Bronchial epithelial cell (primary cell): ENCODE results near the gene ADRA2C. TPM values are rescaled to one million over a fixed set of nuclear protein-coding genes. Genes with fewer than 3 reads are reported as not detected.

Experiments
- DNase-seq: peaks from one replicate; pipeline ENCODE4 v3.0.0-alpha.2; 2010; ENCODE audit warnings: low read depth
- FAIRE-seq: peaks from 2 replicates; lab custom pipeline; 2011; peaks lifted over from hg19 to GRCh38; lab: Jason Lieb, UNC
- H3K27me3 ChIP-seq: 2 replicates; pipeline ENCODE4 v1.5.1; 2011; ENCODE audit warnings: low read length; ENCODE audit not compliant: control insufficient read depth, insufficient read depth
- H3K36me3 ChIP-seq: 2 replicates; pipeline ENCODE4 v1.5.1; 2011; ENCODE audit warnings: low read length; ENCODE audit not compliant: control insufficient read depth, insufficient read depth
- H3K4me3 ChIP-seq: 2 replicates; pipeline ENCODE4 v1.5.1; 2011; ENCODE audit warnings: mild to moderate bottlenecking, low read depth, low read length, control low read depth
- CTCF ChIP-seq: IDR thresholded peaks from 2 replicates; pipeline ENCODE4 v1.5.1; 2011; ENCODE audit warnings: mild to moderate bottlenecking, moderate library complexity, low read length, control low read depth, inconsistent platforms; ENCODE audit not compliant: insufficient read depth, severe bottlenecking
- total RNA-seq: library from RNA; depleted of rRNA; stranded (reverse); fragments of >200 nt; gene quantifications from 2 replicates; pipeline ENCODE4 v1.2.1, GENCODE V29; 2014

ADRA2C gene
- total RNA-seq, 1 donor from 2014 or later = under 0.01 TPM

GRCh38 chr4:3791910-3792542 lies 25.8 kb downstream of the ADRA2C start:
- DNase-seq (peak; percentile 8), FAIRE-seq (no peak)
- TF ChIP-seq CTCF = no peak
- Histone ChIP-seq H3K4me3 (no peak overlapping the region), H3K27me3 (no peaks in the 10 kb centered on the region), H3K36me3 (no peaks in the 10 kb centered on the region)

- no peak for FAIRE-seq
Observed at GRCh38 chr4:3792813-3793212, 26.6 kb downstream of the ADRA2C start.

GRCh38 chr4:3793545-3793944 lies 27.4 kb downstream of the ADRA2C start:
- no peak for TF ChIP-seq CTCF
- no peak overlapping the region for H3K4me3 ChIP-seq
- DNase-seq = no peak
- no peaks in the 10 kb centered on the region for H3K36me3 ChIP-seq
- H3K27me3 ChIP-seq = no peaks in the 10 kb centered on the region
- FAIRE-seq = no peak

More at GRCh38 chr4:3792813-3793212, 26.6 kb downstream of the ADRA2C start:
- no peak overlapping the region for H3K4me3 ChIP-seq
- no peaks in the 10 kb centered on the region for H3K27me3 ChIP-seq
- DNase-seq = no peak
- no peak for TF ChIP-seq CTCF
- H3K36me3 ChIP-seq = no peaks in the 10 kb centered on the region

DNA sequence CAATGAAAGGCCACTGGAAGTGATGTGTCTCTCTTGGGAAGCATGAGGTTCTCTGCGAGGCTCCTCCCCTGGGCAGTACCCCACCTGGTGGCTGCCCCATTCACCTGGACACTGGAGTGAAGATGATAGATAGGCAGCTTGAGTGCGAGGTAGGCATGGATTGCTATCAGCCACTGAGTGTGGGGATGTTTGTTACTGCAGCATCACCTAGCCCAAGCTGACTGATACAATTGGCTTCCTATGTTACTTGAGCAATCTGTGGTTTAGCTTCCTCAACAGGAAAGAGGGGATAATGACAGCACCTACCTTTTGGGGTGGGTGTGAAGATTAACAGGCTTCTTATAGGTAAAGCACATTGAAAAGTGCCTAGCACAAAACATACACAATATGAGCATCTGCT lies 30.8 kb downstream of the ADRA2C start:
- no peaks in the 10 kb centered on the region for H3K27me3 ChIP-seq
- TF ChIP-seq CTCF = no peak
- H3K4me3 ChIP-seq = no peak overlapping the region
- FAIRE-seq (no peak), DNase-seq (no peak)
- H3K36me3 ChIP-seq = no peaks in the 10 kb centered on the region

DNA sequence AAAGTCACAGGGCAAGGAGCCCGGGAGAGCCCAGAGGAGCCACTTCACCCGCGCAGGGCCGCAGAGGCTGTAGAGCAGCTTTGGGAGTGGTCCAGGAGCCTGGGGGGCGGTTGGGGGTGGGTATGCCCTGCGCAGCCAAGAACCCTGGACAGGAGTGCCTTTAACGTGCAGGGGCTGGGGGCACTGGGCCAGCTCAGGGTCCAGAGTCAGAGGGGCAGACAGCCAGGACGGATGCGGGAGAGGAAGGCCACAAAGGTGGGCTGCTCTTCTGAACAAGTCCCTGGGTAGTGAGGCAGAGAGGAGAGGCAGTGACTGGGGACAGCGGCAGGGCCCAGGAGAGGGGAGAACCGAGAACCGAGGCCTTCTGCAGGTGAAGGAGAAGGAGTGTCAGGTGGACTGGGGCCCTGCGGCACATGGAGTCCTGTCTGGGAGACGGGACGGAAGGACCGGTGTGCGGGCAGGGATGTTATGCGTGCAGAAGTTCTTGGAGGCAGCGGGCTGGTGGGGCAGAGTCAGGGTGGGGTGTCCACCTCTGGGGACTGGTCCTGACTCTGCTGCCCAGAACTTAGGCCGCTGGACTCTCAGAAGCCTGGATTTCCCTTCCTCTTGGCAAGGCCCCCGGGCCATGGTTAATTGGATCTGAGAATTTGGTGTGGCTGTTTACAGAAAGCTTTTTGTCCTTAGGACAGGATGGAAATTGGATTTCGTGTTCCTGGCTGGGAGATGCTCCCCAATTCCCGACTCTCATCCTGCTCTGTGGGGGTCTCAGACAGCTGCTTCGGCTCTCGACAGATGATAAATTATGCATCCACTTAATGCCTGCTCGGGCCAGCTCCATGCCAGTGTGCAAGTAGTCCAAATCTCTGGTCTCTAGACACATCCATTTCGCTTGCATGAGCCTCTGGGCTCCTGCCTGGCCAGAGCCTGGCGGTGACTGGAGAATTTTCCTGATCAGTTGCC lies 31.9 kb downstream of the ADRA2C start:
- no peak for FAIRE-seq
- H3K36me3 ChIP-seq = no peaks in the 10 kb centered on the region
- no peak for TF ChIP-seq CTCF
- H3K27me3 ChIP-seq = no peaks in the 10 kb centered on the region
- H3K4me3 ChIP-seq = no peak overlapping the region
- DNase-seq = no peak
